AG04449 (cell line): ENCODE data around the gene COPS3.

Experiments used
- CTCF ChIA-PET: fragments of 350-600 bp; formaldehyde crosslinking; extraction: SDS; loops from one replicate; lab custom pipeline; 2021; ENCODE audit warnings: antibody characterized with exemption; lab: Yijun Ruan, JAX
- POLR2A ChIA-PET: fragments of 400-600, 350-600 bp; formaldehyde crosslinking; extraction: SDS; loops from one replicate; lab custom pipeline; 2020; ENCODE audit warnings: antibody characterized with exemption, inconsistent platforms; lab: Yijun Ruan, JAX
- DNase-seq: peaks from one replicate; pipeline ENCODE4 v3.0.0-alpha.2; 2010; ENCODE audit warnings: low read depth, low spot score
- H3K4me3 ChIP-seq: 2 replicates; pipeline ENCODE4 v1.5.1; 2011; ENCODE audit warnings: low read depth, mild to moderate bottlenecking, control low read depth, low read length
- CTCF ChIP-seq: IDR thresholded peaks from one replicate; pipeline ENCODE4 v1.5.1; 2011; ENCODE audit warnings: mild to moderate bottlenecking, moderate library complexity, low read length, control low read depth, inconsistent platforms; ENCODE audit not compliant: insufficient read depth; ENCODE audit errors: missing control alignments

COPS3 gene

GRCh38 chr17:17204041-17204591 lies 76.9 kb downstream of the COPS3 start:
- no peak overlapping the region for H3K4me3 ChIP-seq
- CTCF ChIA-PET = interaction anchor here (1.2 to 1.3 kb wide), 2 partner anchors 205 to 212 kb away, joined by 3 read pairs; no protein-coding TSS in a partner anchor
- DNase-seq = no peak
- no peak for TF ChIP-seq CTCF
- POLR2A ChIA-PET = no interaction called here

GRCh38 chr17:17203173-17203730 lies 77.8 kb downstream of the COPS3 start:
- POLR2A ChIA-PET = no interaction called here
- CTCF ChIA-PET = no interaction called here
- TF ChIP-seq CTCF = no peak
- no peak overlapping the region for H3K4me3 ChIP-seq
- DNase-seq = no peak

GRCh38 chr17:17201907-17202306 lies 79.1 kb downstream of the COPS3 start:
- no peak for DNase-seq
- TF ChIP-seq CTCF = no peak
- ChIA-PET CTCF (interaction anchor here (1.0 kb wide), 1 partner anchor 204 kb away, joined by 3 read pairs; no protein-coding TSS in a partner anchor), POLR2A (no interaction called here)
- H3K4me3 ChIP-seq = no peak overlapping the region

- DNase-seq = no peak
- no peak overlapping the region for H3K4me3 ChIP-seq
- POLR2A ChIA-PET = interaction anchor here (1.2 kb wide), 1 partner anchor 10 kb away, joined by 3 read pairs; no protein-coding TSS in a partner anchor
- CTCF ChIA-PET = interaction anchor here (1.0 kb wide), 2 partner anchors 200 to 203 kb away, joined by 3 to 4 read pairs; no protein-coding TSS in a partner anchor
- no peak for TF ChIP-seq CTCF
Measured at GRCh38 chr17:17201271-17201670, 79.8 kb downstream of the COPS3 start.

- ChIA-PET POLR2A (interaction anchor here (1.2 kb wide), 1 partner anchor 10 kb away, joined by 3 read pairs; no protein-coding TSS in a partner anchor), CTCF (interaction anchor here (1.0 kb wide), 1 partner anchor 200 kb away, joined by 4 read pairs; no protein-coding TSS in a partner anchor)
- H3K4me3 ChIP-seq = no peak overlapping the region
- no peak for DNase-seq
- no peak for TF ChIP-seq CTCF
Measured at GRCh38 chr17:17200831-17201230, 80.2 kb downstream of the COPS3 start.

GRCh38 chr17:17200311-17200710 lies 80.7 kb downstream of the COPS3 start:
- no peak for DNase-seq
- CTCF ChIA-PET = interaction anchor here (1.0 kb wide), 1 partner anchor 200 kb away, joined by 4 read pairs; no protein-coding TSS in a partner anchor
- POLR2A ChIA-PET = interaction anchor here (1.2 kb wide), 1 partner anchor 9 kb away, joined by 3 read pairs; no protein-coding TSS in a partner anchor
- H3K4me3 ChIP-seq = no peak overlapping the region
- TF ChIP-seq CTCF = no peak
